SK-N-SH (cell line): ENCODE data around the gene FAM222B. TPM values are rescaled to one million over a fixed set of nuclear protein-coding genes. Genes with fewer than 3 reads are reported as not detected.

Source experiments
- CTCF ChIA-PET: fragments of 300-600, 350-600 bp; formaldehyde crosslinking; extraction: SDS; loops from one replicate; lab custom pipeline; 2021; lab: Yijun Ruan, JAX
- POLR2A ChIA-PET: fragments of 350-600 bp; sonication (Branson Sonifier 250); formaldehyde crosslinking; extraction: SDS; loops from one replicate; lab custom pipeline; 2020; ENCODE audit warnings: antibody characterized with exemption, inconsistent platforms; lab: Yijun Ruan, JAX
- DNase-seq: peaks from one replicate; pipeline ENCODE4 v3.0.0; 2012
- H2AFZ ChIP-seq: fragments of 200-600 bp; sonication (generic); 2 replicates; pipeline ENCODE4 v1.8.1; 2016; ENCODE audit warnings: antibody characterized with exemption, mild to moderate bottlenecking, low read depth
- H3F3A ChIP-seq: fragments of 200-600 bp; sonication (generic); replicated peaks from 2 replicates; pipeline ENCODE3; 2016; ENCODE audit warnings: antibody characterized with exemption, mild to moderate bottlenecking; ENCODE audit not compliant: insufficient read depth
- H3K27ac ChIP-seq, 2 experiments: fragments of 200-500 bp in 1 of 2; fragments of 200-600 bp in 1 of 2; sonication (Bioruptor generic) in 1 of 2; sonication (generic), shearing (Covaris generic) in 1 of 2; 2 replicates each; pipeline versions ENCODE4 v1.5.1 to v1.6.1; 2014 to 2016; ENCODE audit warnings: low read depth in 2 of 2, inconsistent platforms in 1 of 2, low read length in 1 of 2, mild to moderate bottlenecking in 1 of 2, mixed read lengths in 1 of 2
- H3K27me3 ChIP-seq: fragments of 200-600 bp; sonication (generic), shearing (Covaris generic); 2 replicates; pipeline ENCODE4 v1.6.1; 2016; ENCODE audit warnings: mixed run types; ENCODE audit not compliant: insufficient read depth
- H3K36me3 ChIP-seq, 2 experiments: fragments of 200-500 bp in 1 of 2; fragments of 200-600 bp in 1 of 2; sonication (Bioruptor generic) in 1 of 2; sonication (generic) in 1 of 2; replicated peaks in 1 of 2; 2 replicates each; pipeline versions ENCODE3 to v1.5.1; 2014 to 2016; ENCODE audit warnings: low read length in 1 of 2, mild to moderate bottlenecking in 1 of 2; ENCODE audit not compliant: insufficient read depth in 2 of 2, control insufficient read depth in 1 of 2
- H3K4me1 ChIP-seq, 2 experiments: fragments of 200-500 bp in 1 of 2; fragments of 200-600 bp in 1 of 2; sonication (Bioruptor generic) in 1 of 2; sonication (generic), shearing (Covaris generic) in 1 of 2; 2 replicates each; pipeline versions ENCODE4 v1.5.1 to v1.6.1; 2014 to 2016; ENCODE audit warnings: low read depth in 1 of 2, low read length in 1 of 2, mixed run types in 1 of 2; ENCODE audit not compliant: insufficient read depth in 2 of 2, control insufficient read depth in 1 of 2
- H3K4me2 ChIP-seq: fragments of 200-600 bp; sonication (generic), shearing (Covaris generic); 2 replicates; pipeline ENCODE4 v1.6.1; 2017; ENCODE audit warnings: mixed run types
- H3K4me3 ChIP-seq, 2 experiments: fragments of 200-500 bp in 1 of 2; fragments of 200-600 bp in 1 of 2; sonication (Bioruptor generic) in 1 of 2; sonication (generic), shearing (Covaris generic) in 1 of 2; 2 replicates each; pipeline versions ENCODE4 v1.5.1 to v1.8.1; 2014 to 2016; ENCODE audit warnings: low read depth in 2 of 2, inconsistent platforms in 1 of 2, low read length in 1 of 2, mild to moderate bottlenecking in 1 of 2, mixed read lengths in 1 of 2, moderate library complexity in 1 of 2
- H3K79me2 ChIP-seq: fragments of 200-600 bp; sonication (generic); 2 replicates; pipeline ENCODE4 v1.8.1; 2017; ENCODE audit warnings: mild to moderate bottlenecking; ENCODE audit not compliant: insufficient read depth
- H3K9ac ChIP-seq: fragments of 200-600 bp; sonication (generic); 2 replicates; pipeline ENCODE4 v1.6.1; 2017; ENCODE audit warnings: mixed run types
- H3K9me2 ChIP-seq: fragments of 200-600 bp; sonication (generic); 2 replicates; pipeline ENCODE4 v1.6.1; 2017; ENCODE audit warnings: mixed run types
- H3K9me3 ChIP-seq: fragments of 200-600 bp; sonication (generic); 2 replicates; pipeline ENCODE4 v1.6.1; 2017; ENCODE audit warnings: mixed run types, mild to moderate bottlenecking, moderate library complexity
- H4K20me1 ChIP-seq: fragments of 200-600 bp; sonication (generic); 2 replicates; pipeline ENCODE4 v1.6.1; 2017; ENCODE audit warnings: mild to moderate bottlenecking, mixed run types; ENCODE audit not compliant: insufficient read depth
- CTCF ChIP-seq: fragments of 200-600 bp; sonication (generic); IDR thresholded peaks from 2 replicates; pipeline ENCODE4 v1.6.1; 2017; ENCODE audit warnings: antibody characterized with exemption, mild to moderate bottlenecking, moderate library complexity
- EZH2phosphoT487 ChIP-seq: fragments of 200-600 bp; sonication (generic); IDR thresholded peaks from 2 replicates; pipeline ENCODE4 v1.6.1; 2017; ENCODE audit warnings: low read depth, mixed run types, mild to moderate bottlenecking, antibody characterized with exemption, moderate library complexity, borderline replicate concordance
- FOSL2 ChIP-seq: IDR thresholded peaks from 2 replicates; pipeline ENCODE4 v1.4.0; 2012; ENCODE audit warnings: low read depth, mild to moderate bottlenecking, moderate library complexity, borderline replicate concordance
- FOXJ3 ChIP-seq: sonication (generic); formaldehyde crosslinking; IDR thresholded peaks from 2 replicates; pipeline ENCODE4 v1.5.1; 2020; ENCODE audit warnings: mild to moderate bottlenecking, missing genetic modification reagents
- JUND ChIP-seq: IDR thresholded peaks from 2 replicates; pipeline ENCODE4 v1.4.0; 2012
- MXI1 ChIP-seq: IDR thresholded peaks from 2 replicates; pipeline ENCODE4 v1.6.1; 2012; ENCODE audit warnings: mild to moderate bottlenecking, low read depth, low read length, improper control_type of control experiment
- NFIC ChIP-seq: IDR thresholded peaks from 2 replicates; pipeline ENCODE4 v1.4.0; 2012; ENCODE audit warnings: borderline replicate concordance
- NRF1 ChIP-seq: IDR thresholded peaks from 2 replicates; pipeline ENCODE4 v1.6.1; 2012; ENCODE audit warnings: low read depth, mild to moderate bottlenecking, low read length
- RAD21 ChIP-seq: IDR thresholded peaks from 2 replicates; pipeline ENCODE4 v1.6.1; 2012; ENCODE audit warnings: mild to moderate bottlenecking, low read length
- SIN3A ChIP-seq: IDR thresholded peaks from 2 replicates; pipeline ENCODE4 v1.6.1; 2012; ENCODE audit warnings: low read depth, mild to moderate bottlenecking, low read length, moderate library complexity, borderline replicate concordance
- TEAD4 ChIP-seq: IDR thresholded peaks from 2 replicates; pipeline ENCODE4 v1.4.0; 2012; ENCODE audit warnings: mild to moderate bottlenecking, borderline replicate concordance; ENCODE audit not compliant: insufficient read depth
- USF1 ChIP-seq: IDR thresholded peaks from 2 replicates; pipeline ENCODE4 v1.4.0; 2012; ENCODE audit warnings: low read depth, borderline replicate concordance
- YY1 ChIP-seq: IDR thresholded peaks from 2 replicates; pipeline ENCODE4 v1.4.0; 2012; ENCODE audit warnings: low read depth, mild to moderate bottlenecking
- WGBS: methylation state at CpG from one replicate; pipeline ENCODE4 v1.1.6; 2017; ENCODE audit warnings: low lambda C conversion rate; 5-methylcytosine and 5-hydroxymethylcytosine counted together
- polyA plus RNA-seq, 3 experiments: library from polyadenylated mRNA; depleted of rRNA; stranded (reverse); fragments of >200 nt; gene quantifications; 2 replicates each; pipeline ENCODE4 v1.2.3, GENCODE V29; 2012
- TF ChIP-seq, protein P1 (sequence below): IDR thresholded peaks from 2 replicates; pipeline ENCODE4; 2012
- TF ChIP-seq, protein P2 (sequence below): IDR thresholded peaks from 2 replicates; pipeline ENCODE4 v1.4.0; 2012; ENCODE audit warnings: low read depth
- TF ChIP-seq, protein P3 (sequence below): IDR thresholded peaks from 2 replicates; pipeline ENCODE4 v1.6.1; 2012; ENCODE audit warnings: mild to moderate bottlenecking, low read depth, low read length, moderate library complexity

The FAM222B gene
- polyA plus RNA-seq, 1 of the 3 experiments (the other 2 are of a cell fraction): 9.0 TPM

GRCh38 chr17:28712032-28712704 lies 130.4 kb downstream of the FAM222B start:
- no peaks in the 10 kb centered on the region for H4K20me1 ChIP-seq
- no peak overlapping the region for H3K4me2 ChIP-seq
- no peaks in the 10 kb centered on the region for H3K9me3 ChIP-seq
- H3K9me2 ChIP-seq: no peaks in the 10 kb centered on the region
- H3K9ac ChIP-seq: no peak overlapping the region
- H3K36me3 ChIP-seq: no peaks in the 10 kb centered on the region
- TF ChIP-seq, protein P1, sequence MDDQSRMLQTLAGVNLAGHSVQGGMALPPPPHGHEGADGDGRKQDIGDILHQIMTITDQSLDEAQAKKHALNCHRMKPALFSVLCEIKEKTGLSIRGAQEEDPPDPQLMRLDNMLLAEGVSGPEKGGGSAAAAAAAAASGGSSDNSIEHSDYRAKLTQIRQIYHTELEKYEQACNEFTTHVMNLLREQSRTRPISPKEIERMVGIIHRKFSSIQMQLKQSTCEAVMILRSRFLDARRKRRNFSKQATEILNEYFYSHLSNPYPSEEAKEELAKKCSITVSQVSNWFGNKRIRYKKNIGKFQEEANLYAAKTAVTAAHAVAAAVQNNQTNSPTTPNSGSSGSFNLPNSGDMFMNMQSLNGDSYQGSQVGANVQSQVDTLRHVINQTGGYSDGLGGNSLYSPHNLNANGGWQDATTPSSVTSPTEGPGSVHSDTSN: no peak
- TF ChIP-seq RAD21 (no peak), NRF1 (no peak), JUND (no peak), USF1 (no peak), MXI1 (no peak), NFIC (no peak), EZH2phosphoT487 (no peak), FOXJ3 (CRISPR knock-in tag) (no peak), CTCF (no peak), YY1 (no peak), FOSL2 (no peak), TEAD4 (no peak), SIN3A (no peak)
- TF ChIP-seq, protein P2, sequence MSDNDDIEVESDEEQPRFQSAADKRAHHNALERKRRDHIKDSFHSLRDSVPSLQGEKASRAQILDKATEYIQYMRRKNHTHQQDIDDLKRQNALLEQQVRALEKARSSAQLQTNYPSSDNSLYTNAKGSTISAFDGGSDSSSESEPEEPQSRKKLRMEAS: no peak
- TF ChIP-seq, protein P3, sequence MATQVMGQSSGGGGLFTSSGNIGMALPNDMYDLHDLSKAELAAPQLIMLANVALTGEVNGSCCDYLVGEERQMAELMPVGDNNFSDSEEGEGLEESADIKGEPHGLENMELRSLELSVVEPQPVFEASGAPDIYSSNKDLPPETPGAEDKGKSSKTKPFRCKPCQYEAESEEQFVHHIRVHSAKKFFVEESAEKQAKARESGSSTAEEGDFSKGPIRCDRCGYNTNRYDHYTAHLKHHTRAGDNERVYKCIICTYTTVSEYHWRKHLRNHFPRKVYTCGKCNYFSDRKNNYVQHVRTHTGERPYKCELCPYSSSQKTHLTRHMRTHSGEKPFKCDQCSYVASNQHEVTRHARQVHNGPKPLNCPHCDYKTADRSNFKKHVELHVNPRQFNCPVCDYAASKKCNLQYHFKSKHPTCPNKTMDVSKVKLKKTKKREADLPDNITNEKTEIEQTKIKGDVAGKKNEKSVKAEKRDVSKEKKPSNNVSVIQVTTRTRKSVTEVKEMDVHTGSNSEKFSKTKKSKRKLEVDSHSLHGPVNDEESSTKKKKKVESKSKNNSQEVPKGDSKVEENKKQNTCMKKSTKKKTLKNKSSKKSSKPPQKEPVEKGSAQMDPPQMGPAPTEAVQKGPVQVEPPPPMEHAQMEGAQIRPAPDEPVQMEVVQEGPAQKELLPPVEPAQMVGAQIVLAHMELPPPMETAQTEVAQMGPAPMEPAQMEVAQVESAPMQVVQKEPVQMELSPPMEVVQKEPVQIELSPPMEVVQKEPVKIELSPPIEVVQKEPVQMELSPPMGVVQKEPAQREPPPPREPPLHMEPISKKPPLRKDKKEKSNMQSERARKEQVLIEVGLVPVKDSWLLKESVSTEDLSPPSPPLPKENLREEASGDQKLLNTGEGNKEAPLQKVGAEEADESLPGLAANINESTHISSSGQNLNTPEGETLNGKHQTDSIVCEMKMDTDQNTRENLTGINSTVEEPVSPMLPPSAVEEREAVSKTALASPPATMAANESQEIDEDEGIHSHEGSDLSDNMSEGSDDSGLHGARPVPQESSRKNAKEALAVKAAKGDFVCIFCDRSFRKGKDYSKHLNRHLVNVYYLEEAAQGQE: no peak
- peaks cover 29% of the 10 kb centered on the region for H3F3A ChIP-seq
- H3K79me2 ChIP-seq: peaks cover 9% of the 10 kb centered on the region; the same call in 1 of the 2 replicates
- H3K4me3 ChIP-seq: no peak overlapping the region
- no peak overlapping the region for H3K27ac ChIP-seq
- peaks cover 0 to 3% of the 10 kb centered on the region in 2 experiments; a peak in 2 of 4 replicates for H3K4me1 ChIP-seq
- H3K27me3 ChIP-seq: no peaks in the 10 kb centered on the region
- WGBS: 97% methylated on average over 34 of the region's 34 CpGs
- H2AFZ ChIP-seq: no peak overlapping the region
- ChIA-PET CTCF (interaction anchor here (0.6 to 4.1 kb wide), 5 partner anchors 8 to 189 kb away, joined by 3 to 25 read pairs (median 7); partner anchors contain the start of genes NEK8, RPL23A and TLCD1), POLR2A (interaction anchor here (3.2 kb wide), 1 partner anchor 8 kb away, joined by 46 read pairs; the partner anchor contains the start of gene RPL23A)
- DNase-seq: no peak
